Measurements from ENCODE around the gene MIGA1.

MIGA1 gene

GRCh38 chr1:77829851-77830250 lies 50.4 kb downstream of the MIGA1 start:
- no peaks in the 10 kb centered on the region for H3K36me3 ChIP-seq (ENCODE audit: insufficient read depth, low read length)
- H3K27ac ChIP-seq (ENCODE audit: low read depth, low read length): no peak overlapping the region
- H3K27me3 ChIP-seq (ENCODE audit: insufficient read depth, low read length): no peaks in the 10 kb centered on the region
- no CpG with 5 or more reads among the region's 1 CpG for whole genome bisulfite sequencing
- H3K9ac ChIP-seq (ENCODE audit: low read depth, low read length): no peak overlapping the region
- H3K4me1 ChIP-seq (ENCODE audit: insufficient read depth, low read length): no peaks in the 10 kb centered on the region
- no peaks in the 10 kb centered on the region for H3K9me3 ChIP-seq (ENCODE audit: insufficient read depth, low read depth, low read length)
- H3K4me3 ChIP-seq (ENCODE audit: low read length): no peak overlapping the region

- Histone ChIP-seq H3K9me3 (ENCODE audit: insufficient read depth, low read depth, low read length) (no peaks in the 10 kb centered on the region), H3K27me3 (ENCODE audit: insufficient read depth, low read length) (no peaks in the 10 kb centered on the region), H3K4me1 (ENCODE audit: insufficient read depth, low read length) (no peaks in the 10 kb centered on the region), H3K36me3 (ENCODE audit: insufficient read depth, low read length) (no peaks in the 10 kb centered on the region), H3K4me3 (ENCODE audit: low read length) (no peak overlapping the region), H3K27ac (ENCODE audit: low read depth, low read length) (no peak overlapping the region), H3K9ac (ENCODE audit: low read depth, low read length) (no peak overlapping the region)
- 96% methylated on average over 3 of the region's 3 CpGs for WGBS
Measured at GRCh38 chr1:77830946-77831345, 51.5 kb downstream of the MIGA1 start.

GRCh38 chr1:77831566-77831965 lies 52.1 kb downstream of the MIGA1 start:
- H3K27me3 ChIP-seq (ENCODE audit: insufficient read depth, low read length): no peaks in the 10 kb centered on the region
- no peak overlapping the region for H3K9ac ChIP-seq (ENCODE audit: low read depth, low read length)
- no peaks in the 10 kb centered on the region for H3K4me1 ChIP-seq (ENCODE audit: insufficient read depth, low read length)
- WGBS: 97% methylated on average over 3 of the region's 4 CpGs
- H3K4me3 ChIP-seq (ENCODE audit: low read length): no peak overlapping the region
- H3K36me3 ChIP-seq (ENCODE audit: insufficient read depth, low read length): no peaks in the 10 kb centered on the region
- H3K27ac ChIP-seq (ENCODE audit: low read depth, low read length): no peak overlapping the region
- H3K9me3 ChIP-seq (ENCODE audit: insufficient read depth, low read depth, low read length): no peaks in the 10 kb centered on the region

- H3K27ac ChIP-seq (ENCODE audit: low read depth, low read length): no peak overlapping the region
- no peaks in the 10 kb centered on the region for H3K36me3 ChIP-seq (ENCODE audit: insufficient read depth, low read length)
- no peaks in the 10 kb centered on the region for H3K9me3 ChIP-seq (ENCODE audit: insufficient read depth, low read depth, low read length)
- H3K4me3 ChIP-seq (ENCODE audit: low read length): no peak overlapping the region
- H3K27me3 ChIP-seq (ENCODE audit: insufficient read depth, low read length): no peaks in the 10 kb centered on the region
- no peaks in the 10 kb centered on the region for H3K4me1 ChIP-seq (ENCODE audit: insufficient read depth, low read length)
- no peak overlapping the region for H3K9ac ChIP-seq (ENCODE audit: low read depth, low read length)
- 85% methylated on average over 2 of the region's 2 CpGs for WGBS
Measured at GRCh38 chr1:77831976-77832711, 52.7 kb downstream of the MIGA1 start.

GRCh38 chr1:77832901-77833300 lies 53.5 kb downstream of the MIGA1 start:
- Histone ChIP-seq H3K27ac (ENCODE audit: low read depth, low read length) (no peak overlapping the region), H3K4me3 (ENCODE audit: low read length) (no peak overlapping the region), H3K9me3 (ENCODE audit: insufficient read depth, low read depth, low read length) (no peaks in the 10 kb centered on the region), H3K4me1 (ENCODE audit: insufficient read depth, low read length) (no peaks in the 10 kb centered on the region), H3K9ac (ENCODE audit: low read depth, low read length) (no peak overlapping the region), H3K36me3 (ENCODE audit: insufficient read depth, low read length) (no peaks in the 10 kb centered on the region), H3K27me3 (ENCODE audit: insufficient read depth, low read length) (no peaks in the 10 kb centered on the region)

- Histone ChIP-seq H3K27ac (ENCODE audit: low read depth, low read length) (no peak overlapping the region), H3K27me3 (ENCODE audit: insufficient read depth, low read length) (no peaks in the 10 kb centered on the region), H3K4me1 (ENCODE audit: insufficient read depth, low read length) (no peaks in the 10 kb centered on the region), H3K9me3 (ENCODE audit: insufficient read depth, low read depth, low read length) (no peaks in the 10 kb centered on the region), H3K4me3 (ENCODE audit: low read length) (no peak overlapping the region), H3K36me3 (ENCODE audit: insufficient read depth, low read length) (no peaks in the 10 kb centered on the region), H3K9ac (ENCODE audit: low read depth, low read length) (no peak overlapping the region)
- WGBS: 87% methylated on average over 3 of the region's 3 CpGs
Measured at GRCh38 chr1:77833521-77834100, 54.2 kb downstream of the MIGA1 start.

- no peak overlapping the region for H3K4me3 ChIP-seq (ENCODE audit: low read length)
- H3K4me1 ChIP-seq (ENCODE audit: insufficient read depth, low read length): no peaks in the 10 kb centered on the region
- no peaks in the 10 kb centered on the region for H3K27me3 ChIP-seq (ENCODE audit: insufficient read depth, low read length)
- H3K27ac ChIP-seq (ENCODE audit: low read depth, low read length): no peak overlapping the region
- H3K9ac ChIP-seq (ENCODE audit: low read depth, low read length): no peak overlapping the region
- no peaks in the 10 kb centered on the region for H3K36me3 ChIP-seq (ENCODE audit: insufficient read depth, low read length)
- no peaks in the 10 kb centered on the region for H3K9me3 ChIP-seq (ENCODE audit: insufficient read depth, low read depth, low read length)
- WGBS: 93% methylated on average over 2 of the region's 2 CpGs
Measured at GRCh38 chr1:77834771-77835334, 55.4 kb downstream of the MIGA1 start.

- Histone ChIP-seq H3K27me3 (ENCODE audit: insufficient read depth, low read length) (no peaks in the 10 kb centered on the region), H3K9ac (ENCODE audit: low read depth, low read length) (no peak overlapping the region), H3K4me1 (ENCODE audit: insufficient read depth, low read length) (no peaks in the 10 kb centered on the region), H3K27ac (ENCODE audit: low read depth, low read length) (no peak overlapping the region), H3K36me3 (ENCODE audit: insufficient read depth, low read length) (0 out of 2 replicates have a peak, but pooled peaks cover 5% of the 10 kb centered on the region), H3K4me3 (ENCODE audit: low read length) (no peak overlapping the region), H3K9me3 (ENCODE audit: insufficient read depth, low read depth, low read length) (no peaks in the 10 kb centered on the region)
- 50% methylated on average over 1 of the region's 1 CpG for WGBS
Measured at GRCh38 chr1:77841574-77841973, 62.1 kb downstream of the MIGA1 start.

- no peak overlapping the region for H3K9ac ChIP-seq (ENCODE audit: low read depth, low read length)
- H3K4me3 ChIP-seq (ENCODE audit: low read length): no peak overlapping the region
- no peak overlapping the region for H3K27ac ChIP-seq (ENCODE audit: low read depth, low read length)
- no peaks in the 10 kb centered on the region for H3K27me3 ChIP-seq (ENCODE audit: insufficient read depth, low read length)
- 0 out of 2 replicates have a peak, but pooled peaks cover 5% of the 10 kb centered on the region for H3K36me3 ChIP-seq (ENCODE audit: insufficient read depth, low read length)
- WGBS: no CpG with 5 or more reads among the region's 1 CpG
- no peaks in the 10 kb centered on the region for H3K9me3 ChIP-seq (ENCODE audit: insufficient read depth, low read depth, low read length)
- H3K4me1 ChIP-seq (ENCODE audit: insufficient read depth, low read length): no peaks in the 10 kb centered on the region
Measured at GRCh38 chr1:77845951-77846350, 66.5 kb downstream of the MIGA1 start.

GRCh38 chr1:77846966-77847365 lies 67.5 kb downstream of the MIGA1 start:
- Histone ChIP-seq H3K9me3 (ENCODE audit: insufficient read depth, low read depth, low read length) (no peaks in the 10 kb centered on the region), H3K4me3 (ENCODE audit: low read length) (no peak overlapping the region), H3K4me1 (ENCODE audit: insufficient read depth, low read length) (no peaks in the 10 kb centered on the region), H3K9ac (ENCODE audit: low read depth, low read length) (no peak overlapping the region), H3K27ac (ENCODE audit: low read depth, low read length) (no peak overlapping the region), H3K36me3 (ENCODE audit: insufficient read depth, low read length) (0 out of 2 replicates have a peak, but pooled peaks cover 5% of the 10 kb centered on the region), H3K27me3 (ENCODE audit: insufficient read depth, low read length) (no peaks in the 10 kb centered on the region)
- 93% methylated on average over 3 of the region's 3 CpGs for WGBS

- Histone ChIP-seq H3K27ac (ENCODE audit: low read depth, low read length) (no peak overlapping the region), H3K9me3 (ENCODE audit: insufficient read depth, low read depth, low read length) (no peaks in the 10 kb centered on the region), H3K4me3 (ENCODE audit: low read length) (no peak overlapping the region), H3K36me3 (ENCODE audit: insufficient read depth, low read length) (0 out of 2 replicates have a peak, but pooled peaks cover 5% of the 10 kb centered on the region), H3K4me1 (ENCODE audit: insufficient read depth, low read length) (no peaks in the 10 kb centered on the region), H3K27me3 (ENCODE audit: insufficient read depth, low read length) (no peaks in the 10 kb centered on the region), H3K9ac (ENCODE audit: low read depth, low read length) (no peak overlapping the region)
- WGBS: 84% methylated on average over 9 of the region's 9 CpGs
Measured at GRCh38 chr1:77847621-77848080, 68.2 kb downstream of the MIGA1 start.

Data from HUES64 (cell line).